Measurements from ENCODE around the gene IER5. TPM values are rescaled to one million over a fixed set of nuclear protein-coding genes. Genes with fewer than 3 reads are reported as not detected.

The IER5 gene
- total and polyA plus RNA-seq, 2 of the 13 experiments (the other 11 are each of a cell fraction or from before 2014, with no cell fraction given) = 2.5 to 3.5 TPM

DNA sequence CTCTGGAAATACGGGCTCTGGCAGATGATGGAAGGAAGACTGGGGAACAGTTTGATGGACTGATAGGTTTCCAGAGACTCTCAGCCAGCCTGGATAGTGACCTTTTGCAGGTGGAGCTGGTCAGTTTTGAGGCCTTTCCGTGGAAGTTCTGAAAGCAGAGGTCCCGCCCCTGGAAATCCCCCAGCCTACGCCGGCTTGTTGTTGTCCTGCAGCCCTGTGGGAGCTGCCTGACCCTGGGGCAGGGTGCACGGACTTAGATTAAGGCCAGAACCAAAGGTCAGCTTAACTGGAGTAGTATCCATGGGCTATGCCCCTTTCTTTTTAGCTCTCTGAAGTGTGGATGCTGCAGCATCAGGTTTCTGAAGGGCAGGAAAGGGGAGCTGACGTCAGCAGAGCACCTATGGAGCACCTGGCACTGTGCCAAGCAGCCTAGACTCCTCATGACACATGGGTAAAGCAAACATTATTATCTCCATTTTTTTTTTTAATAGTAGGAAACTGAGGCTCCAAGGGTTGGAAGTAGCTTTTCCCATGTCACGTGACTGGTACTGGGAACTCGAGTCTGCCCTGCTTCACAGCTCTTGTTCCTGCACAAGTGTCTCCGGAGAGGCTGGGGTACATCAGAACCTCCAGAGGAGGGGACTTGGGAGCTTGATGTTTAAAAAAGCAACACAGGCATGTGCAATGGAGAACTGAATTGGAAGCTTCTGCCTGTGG is 38.5 kb downstream of the IER5 start (continued):
- TF ChIP-seq BCL3 (CRISPR knock-in tag; IDR thresholded peaks at IDR 0.05) (no peak), CERS6 (CRISPR knock-in tag; IDR thresholded peaks at IDR 0.05) (no peak), ISL2 (CRISPR knock-in tag; IDR thresholded peaks at IDR 0.05) (no peak), ZNF605 (CRISPR knock-in tag; IDR thresholded peaks at IDR 0.05) (no peak), ZNF788 (CRISPR knock-in tag; IDR thresholded peaks at IDR 0.05; ENCODE audit: borderline replicate concordance) (no peak), ZNF430 (CRISPR knock-in tag; IDR thresholded peaks at IDR 0.05) (no peak), SNAPC5 (CRISPR knock-in tag; IDR thresholded peaks at IDR 0.05; ENCODE audit: borderline replicate concordance) (no peak), LCORL (IDR thresholded peaks at IDR 0.05) (peak; percentile 98), LCORL (CRISPR knock-in tag; IDR thresholded peaks at IDR 0.05) (peak; percentile 66), ZBTB44 (CRISPR knock-in tag; IDR thresholded peaks at IDR 0.05) (no peak), MEF2D (CRISPR knock-in tag; IDR thresholded peaks at IDR 0.05) (no peak), ZNF282 (IDR thresholded peaks at IDR 0.05; ENCODE audit: partially characterized antibody) (no peak), ZNF782 (CRISPR knock-in tag; IDR thresholded peaks at IDR 0.05; ENCODE audit: borderline replicate concordance) (no peak), HCFC1 (IDR thresholded peaks at IDR 0.05; ENCODE audit: low read depth, low read length) (no peak), NCOR1 (IDR thresholded peaks at IDR 0.05; ENCODE audit: borderline replicate concordance, low read length) (peak; percentile 39; the same call in 1 of the 2 replicates), ZNF17 (CRISPR knock-in tag; IDR thresholded peaks at IDR 0.05) (no peak), SP4 (CRISPR knock-in tag; IDR thresholded peaks at IDR 0.05) (no peak), IRX3 (CRISPR knock-in tag; IDR thresholded peaks at IDR 0.05; ENCODE audit: borderline replicate concordance, low read depth) (no peak), TCF7 (IDR thresholded peaks at IDR 0.05; ENCODE audit: low read depth) (no peak), ZNF484 (CRISPR knock-in tag; IDR thresholded peaks at IDR 0.05; ENCODE audit: borderline replicate concordance, low read depth) (no peak), SNAPC4 (CRISPR knock-in tag; IDR thresholded peaks at IDR 0.05) (no peak), ASH2L (IDR thresholded peaks at IDR 0.05; ENCODE audit: insufficient read length, low read depth, low read length) (no peak)
